Progenitor cell of endocrine pancreas (in vitro differentiated cells): ENCODE results near the gene FKBP9. TPM values are rescaled to one million over a fixed set of nuclear protein-coding genes. Genes with fewer than 3 reads are reported as not detected.
A peak's percentile ranks its signal among the peaks of the same experiment; 100 is the strongest.
"Not testable (repeated sequence)": the region's sequence is repeated elsewhere in the genome, so short reads cannot be mapped to it uniquely, and the experiment has no call there.

Source experiments
- DNase-seq: peaks from one replicate; pipeline ENCODE4 v3.0.0; 2021; ENCODE audit warnings: low spot score; ENCODE audit not compliant: unreplicated experiment
- H3K27ac Mint-ChIP-seq: 2 replicates; pipeline ENCODE4 v1.8.0; 2021; ENCODE audit warnings: mild to moderate bottlenecking, moderate library complexity, mixed read lengths
- H3K27me3 Mint-ChIP-seq: 2 replicates; pipeline ENCODE4 v1.8.0; 2021; ENCODE audit warnings: mixed read lengths
- H3K36me3 Mint-ChIP-seq: 2 replicates; pipeline ENCODE4 v1.8.0; 2022; ENCODE audit warnings: mixed read lengths; ENCODE audit not compliant: insufficient read depth
- H3K4me1 Mint-ChIP-seq: 2 replicates; pipeline ENCODE4 v1.8.0; 2021; ENCODE audit warnings: low read depth, mixed read lengths
- H3K4me3 Mint-ChIP-seq: 2 replicates; pipeline ENCODE4 v1.8.0; 2021; ENCODE audit warnings: low read depth, mild to moderate bottlenecking, moderate library complexity, mixed read lengths
- H3K9me3 Mint-ChIP-seq: 2 replicates; pipeline ENCODE4 v1.8.0; 2021; ENCODE audit warnings: low read depth, mixed read lengths
- total RNA-seq: library from RNA; stranded (reverse); gene quantifications from 2 replicates; pipeline ENCODE4 v1.2.1, GENCODE V29; 2021
- TF ChIP-seq, protein P1 (sequence below): fragments of 200-600 bp; sonication (generic); IDR thresholded peaks from one replicate; pipeline ENCODE4 v1.5.0; 2021; ENCODE audit warnings: antibody characterized with exemption, mild to moderate bottlenecking; ENCODE audit not compliant: unreplicated experiment

FKBP9 gene
- total RNA-seq, 1 donor from 2014 or later, result 86.4 TPM

DNA sequence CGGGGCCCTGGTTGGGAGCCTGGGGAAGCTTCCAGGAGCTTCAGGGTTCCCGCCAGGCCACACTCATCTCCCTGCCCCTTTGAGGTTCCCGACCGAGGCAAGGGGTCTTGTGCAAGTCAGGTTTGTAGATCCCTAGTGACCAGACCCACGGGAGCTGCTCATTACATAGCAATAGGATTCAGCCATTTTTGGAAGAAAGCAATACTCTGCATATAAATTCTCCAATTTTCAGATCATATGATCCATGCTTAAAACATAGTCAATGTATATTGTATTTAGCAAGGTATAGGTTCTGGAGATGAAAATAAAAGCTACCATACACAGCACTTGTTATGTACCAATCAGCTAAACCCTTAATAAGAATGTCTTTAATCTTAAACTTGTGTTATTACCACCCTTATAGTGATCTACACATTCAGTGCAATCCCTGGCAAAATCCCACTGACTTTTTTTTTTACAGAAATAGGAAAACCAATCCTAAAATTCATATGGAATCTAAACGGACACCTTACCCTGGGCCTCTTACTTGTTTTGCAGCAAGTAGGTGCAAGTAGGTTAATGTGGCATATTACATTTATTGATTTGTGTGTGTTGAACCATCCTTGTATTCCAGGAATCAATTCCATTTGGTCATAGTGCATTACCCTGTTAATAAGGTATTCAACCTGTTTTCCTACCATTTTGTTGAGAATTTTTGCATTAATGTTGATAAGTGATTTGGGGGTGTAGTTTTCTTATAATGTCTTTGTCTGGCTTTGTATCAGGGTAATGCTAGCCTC is 13.8 kb upstream of the FKBP9 start:
- H3K27me3 Mint-ChIP-seq, result peaks cover 6% of the 10 kb centered on the region
- peaks cover 15% of the 10 kb centered on the region for H3K4me1 Mint-ChIP-seq
- peaks cover 10% of the 10 kb centered on the region for H3K9me3 Mint-ChIP-seq
- no peak for DNase-seq
- H3K27ac Mint-ChIP-seq, result no peak overlapping the region
- TF ChIP-seq, protein P1, sequence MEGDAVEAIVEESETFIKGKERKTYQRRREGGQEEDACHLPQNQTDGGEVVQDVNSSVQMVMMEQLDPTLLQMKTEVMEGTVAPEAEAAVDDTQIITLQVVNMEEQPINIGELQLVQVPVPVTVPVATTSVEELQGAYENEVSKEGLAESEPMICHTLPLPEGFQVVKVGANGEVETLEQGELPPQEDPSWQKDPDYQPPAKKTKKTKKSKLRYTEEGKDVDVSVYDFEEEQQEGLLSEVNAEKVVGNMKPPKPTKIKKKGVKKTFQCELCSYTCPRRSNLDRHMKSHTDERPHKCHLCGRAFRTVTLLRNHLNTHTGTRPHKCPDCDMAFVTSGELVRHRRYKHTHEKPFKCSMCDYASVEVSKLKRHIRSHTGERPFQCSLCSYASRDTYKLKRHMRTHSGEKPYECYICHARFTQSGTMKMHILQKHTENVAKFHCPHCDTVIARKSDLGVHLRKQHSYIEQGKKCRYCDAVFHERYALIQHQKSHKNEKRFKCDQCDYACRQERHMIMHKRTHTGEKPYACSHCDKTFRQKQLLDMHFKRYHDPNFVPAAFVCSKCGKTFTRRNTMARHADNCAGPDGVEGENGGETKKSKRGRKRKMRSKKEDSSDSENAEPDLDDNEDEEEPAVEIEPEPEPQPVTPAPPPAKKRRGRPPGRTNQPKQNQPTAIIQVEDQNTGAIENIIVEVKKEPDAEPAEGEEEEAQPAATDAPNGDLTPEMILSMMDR, result no peak
- H3K4me3 Mint-ChIP-seq, result peak overlapping the region; percentile 61
- peaks cover 9% of the 10 kb centered on the region for H3K36me3 Mint-ChIP-seq

DNA sequence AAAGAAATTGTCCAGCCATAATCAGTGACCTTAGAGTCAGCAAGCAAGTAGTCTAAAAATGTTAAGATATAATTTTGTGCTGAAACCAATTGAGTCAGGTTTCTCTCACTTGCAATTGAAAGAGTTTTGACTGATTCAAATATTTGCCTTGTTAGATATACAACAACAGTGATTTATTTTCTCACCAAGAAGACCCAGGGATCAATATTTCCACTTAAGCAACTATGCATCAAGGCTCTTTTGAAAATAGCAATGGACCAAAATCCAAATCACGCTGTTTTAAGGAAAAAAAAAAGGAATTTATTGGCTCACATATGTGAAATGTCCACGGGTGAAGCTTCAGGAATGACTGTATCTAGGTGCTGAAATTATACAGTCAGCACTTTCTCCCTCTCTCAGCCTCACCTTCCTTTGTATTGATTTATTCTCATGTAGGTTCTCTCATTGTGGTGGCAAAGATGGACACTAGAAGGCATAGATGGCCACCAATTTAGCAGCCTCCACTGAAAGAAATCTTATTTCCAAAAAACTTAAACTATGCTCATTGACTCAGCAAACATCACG is 9.7 kb upstream of the FKBP9 start:
- no peak overlapping the region for H3K4me3 Mint-ChIP-seq
- H3K9me3 Mint-ChIP-seq, result peaks cover 15% of the 10 kb centered on the region
- H3K36me3 Mint-ChIP-seq, result peaks cover 3% of the 10 kb centered on the region
- DNase-seq, result no peak
- H3K4me1 Mint-ChIP-seq, result no peaks in the 10 kb centered on the region
- peaks cover 17% of the 10 kb centered on the region for H3K27me3 Mint-ChIP-seq
- TF ChIP-seq, protein P1, result no peak
- H3K27ac Mint-ChIP-seq, result no peak overlapping the region

DNA sequence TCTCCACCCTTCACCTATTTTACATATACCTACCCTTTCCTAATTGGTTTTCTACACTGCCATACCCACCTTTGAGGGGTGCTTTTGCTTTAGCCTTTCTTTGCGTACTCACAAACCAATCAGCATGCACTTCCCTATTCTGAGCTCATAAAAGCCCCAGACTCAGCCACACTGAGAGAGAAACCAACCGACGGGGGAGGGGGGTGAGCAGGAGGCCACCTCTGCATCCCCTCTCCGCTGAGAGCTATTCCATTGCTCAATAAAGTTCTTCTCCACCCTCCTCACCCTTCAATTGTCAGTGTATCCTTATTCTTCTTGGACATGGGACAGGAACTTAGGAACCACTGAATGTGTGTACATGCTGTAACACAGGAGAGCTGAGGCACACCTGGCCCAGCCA is 9.0 kb upstream of the FKBP9 start:
- H3K4me3 Mint-ChIP-seq, result no peak overlapping the region
- H3K27ac Mint-ChIP-seq, result no peak overlapping the region
- no peaks in the 10 kb centered on the region for H3K4me1 Mint-ChIP-seq
- H3K9me3 Mint-ChIP-seq, result peaks cover 15% of the 10 kb centered on the region
- peaks cover 3% of the 10 kb centered on the region for H3K36me3 Mint-ChIP-seq
- DNase-seq, result no peak
- peaks cover 17% of the 10 kb centered on the region for H3K27me3 Mint-ChIP-seq
- TF ChIP-seq, protein P1, result no peak

DNA sequence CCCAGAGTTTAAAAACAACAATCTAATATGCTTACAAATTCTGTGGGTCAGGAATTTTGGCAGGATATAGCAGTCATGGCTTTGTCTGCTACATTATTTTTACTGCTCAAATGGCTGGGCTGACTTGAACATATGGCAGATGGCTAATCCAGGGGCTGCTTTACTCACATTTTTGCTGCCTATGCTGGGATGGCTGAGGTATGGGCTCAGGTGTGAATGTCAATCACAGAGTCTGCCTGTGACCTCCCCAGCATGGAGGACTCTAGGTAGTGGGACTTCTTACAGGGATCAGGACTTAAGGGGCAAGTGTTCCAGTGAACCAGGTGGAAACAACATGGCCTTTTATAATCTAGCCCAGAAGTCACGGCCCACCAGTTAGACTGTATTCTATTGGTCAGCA is 4.4 kb upstream of the FKBP9 start:
- H3K9me3 Mint-ChIP-seq, result peaks cover 10% of the 10 kb centered on the region
- TF ChIP-seq, protein P1, result no peak
- no peak overlapping the region for H3K27ac Mint-ChIP-seq
- peaks cover 10% of the 10 kb centered on the region for H3K27me3 Mint-ChIP-seq
- H3K36me3 Mint-ChIP-seq, result peaks cover 1% of the 10 kb centered on the region
- no peak for DNase-seq
- peaks cover 2% of the 10 kb centered on the region for H3K4me1 Mint-ChIP-seq
- no peak overlapping the region for H3K4me3 Mint-ChIP-seq

DNA sequence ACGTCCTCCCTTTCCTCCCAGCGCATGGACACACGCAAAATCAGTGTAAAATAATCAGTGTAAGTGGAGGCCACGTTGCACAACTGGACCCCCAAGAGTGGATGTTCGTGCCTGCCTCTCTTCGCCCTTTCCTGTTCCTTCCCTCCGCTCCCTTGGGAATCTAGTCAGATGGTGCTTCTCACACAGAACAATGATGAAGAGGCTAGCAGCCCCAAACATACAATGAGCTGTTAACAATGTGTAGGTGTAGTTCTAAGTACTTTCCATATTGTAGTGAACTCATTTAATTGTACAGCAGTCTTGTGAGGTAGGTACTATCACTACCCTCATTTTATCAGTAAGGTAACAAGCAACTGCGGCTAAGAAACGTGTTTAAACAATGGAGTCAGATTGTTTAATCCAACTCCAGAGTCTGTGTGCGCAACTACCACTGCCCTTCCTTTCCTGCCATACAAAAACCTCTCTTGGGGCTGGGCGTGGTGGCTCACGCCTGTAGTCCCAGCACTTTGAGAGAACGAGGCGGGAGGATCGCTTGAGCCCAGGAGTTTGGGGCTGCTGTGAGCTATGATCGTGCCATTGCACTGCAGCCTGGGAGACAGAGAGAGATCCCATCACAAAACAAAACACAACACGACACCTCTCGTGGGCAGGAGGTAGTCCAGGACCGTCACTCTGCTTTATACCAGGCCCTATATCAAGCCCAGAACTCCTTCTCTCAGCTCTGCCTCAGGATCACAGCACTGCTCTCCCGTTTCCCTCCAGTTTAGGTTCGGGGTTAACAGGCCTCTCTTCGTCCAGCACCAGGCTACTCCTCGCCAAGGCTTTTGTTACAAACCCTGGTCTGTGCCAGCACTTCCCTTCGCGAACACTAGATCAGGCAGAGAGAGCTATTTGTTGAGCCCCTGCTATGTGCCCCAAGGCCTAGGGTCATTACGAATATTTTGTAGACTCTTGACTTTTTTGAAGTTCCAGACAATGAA is 1.1 kb downstream of the FKBP9 start:
- Mint-ChIP-seq H3K27me3 (no peaks in the 10 kb centered on the region), H3K36me3 (peaks cover 4% of the 10 kb centered on the region), H3K4me3 (peak overlapping the region; percentile 91), H3K9me3 (no peaks in the 10 kb centered on the region), H3K4me1 (peaks cover 10% of the 10 kb centered on the region), H3K27ac (peak overlapping the region; percentile 97)
- DNase-seq, result no peak
- TF ChIP-seq, protein P1, result no peak

DNA sequence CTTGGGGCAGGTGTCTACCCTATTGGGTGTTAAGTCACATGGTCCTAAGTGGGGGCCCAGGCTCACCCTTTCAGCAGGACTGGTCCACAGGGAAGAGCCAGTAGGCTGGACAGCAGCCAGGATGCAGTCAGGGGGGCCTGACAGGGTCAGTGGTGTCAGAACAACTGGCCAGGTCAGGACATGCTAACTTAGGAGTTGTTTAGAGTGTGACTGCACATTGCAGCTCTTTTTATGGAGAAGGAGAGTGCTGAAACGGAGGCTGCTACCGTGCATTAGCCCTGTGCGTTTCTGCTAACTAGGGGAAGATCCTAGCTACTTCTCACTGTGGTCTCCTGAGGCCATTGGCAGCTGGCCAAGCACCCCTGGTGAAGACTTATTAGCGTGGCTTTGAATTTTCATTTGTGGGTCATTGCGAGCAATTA is 6.7 kb downstream of the FKBP9 start:
- H3K36me3 Mint-ChIP-seq, DNase-seq: not testable (repeated sequence)

More for the DNA sequence above, 6.7 kb downstream of the FKBP9 start:
- not testable (repeated sequence) for H3K4me1 Mint-ChIP-seq, H3K9me3 Mint-ChIP-seq, H3K27me3 Mint-ChIP-seq, H3K4me3 Mint-ChIP-seq, H3K27ac Mint-ChIP-seq
